NOMO-1 (cell line): Measurements from ENCODE around the gene EXOC2.
A peak's percentile ranks its signal among the peaks of the same experiment; 100 is the strongest.
"Not testable (repeated sequence)": the region's sequence is repeated elsewhere in the genome, so short reads cannot be mapped to it uniquely, and the experiment has no call there.

Source experiments
- DNase-seq, 2 experiments: peaks; one replicate each; lab custom pipeline; 2025; ENCODE audit not compliant: unreplicated experiment in 2 of 2; lab: John Stamatoyannopoulos, UW

Gene EXOC2

DNA sequence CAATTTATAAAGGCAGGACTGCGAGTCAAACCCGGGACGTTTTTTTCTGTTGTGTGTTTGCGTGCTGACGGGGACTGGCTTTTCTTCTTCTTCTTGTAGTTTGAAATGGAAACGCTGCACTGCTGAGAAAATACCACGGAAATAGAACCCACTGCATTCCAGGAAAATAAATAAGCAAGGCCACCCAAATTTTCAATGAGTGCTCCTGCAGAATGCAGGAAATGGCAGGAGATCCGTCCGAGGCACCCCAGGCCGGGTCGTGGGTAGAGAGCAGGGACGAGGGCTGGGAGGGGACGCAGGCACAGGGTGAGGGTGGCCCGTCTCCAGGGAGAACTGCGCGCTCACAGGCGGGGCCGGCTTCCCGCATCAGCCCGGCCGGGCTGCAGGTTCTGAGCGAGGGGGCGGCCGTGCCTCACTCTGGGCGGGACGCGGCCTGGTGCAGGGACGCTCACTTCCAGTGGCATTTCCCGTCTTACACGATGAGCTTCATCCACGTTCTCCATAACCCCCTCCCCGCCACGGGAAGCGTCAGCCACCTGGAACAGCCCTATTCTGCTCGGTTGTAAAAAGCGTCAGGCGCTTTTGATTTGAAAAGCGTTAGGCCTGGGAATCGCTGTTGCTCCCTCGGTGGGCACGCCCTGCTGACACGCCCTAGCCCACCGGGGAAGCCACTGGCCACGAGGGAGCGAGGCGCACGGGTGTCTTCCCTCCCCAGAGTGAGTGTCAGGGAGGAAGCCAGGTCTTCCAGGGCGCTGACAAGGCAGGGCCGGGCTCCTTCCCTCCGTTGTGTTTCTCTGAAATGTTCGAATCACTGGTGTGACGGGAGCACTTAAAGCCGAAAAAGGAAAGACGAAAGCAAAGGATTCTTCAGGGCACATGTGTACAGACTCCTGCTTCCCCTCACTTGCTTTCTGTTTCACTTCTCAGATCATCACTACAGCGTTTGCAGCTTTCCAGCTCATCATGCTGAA, 17.9 kb upstream of the EXOC2 start:
- peak; percentile 64 to 86 for DNase-seq

DNA sequence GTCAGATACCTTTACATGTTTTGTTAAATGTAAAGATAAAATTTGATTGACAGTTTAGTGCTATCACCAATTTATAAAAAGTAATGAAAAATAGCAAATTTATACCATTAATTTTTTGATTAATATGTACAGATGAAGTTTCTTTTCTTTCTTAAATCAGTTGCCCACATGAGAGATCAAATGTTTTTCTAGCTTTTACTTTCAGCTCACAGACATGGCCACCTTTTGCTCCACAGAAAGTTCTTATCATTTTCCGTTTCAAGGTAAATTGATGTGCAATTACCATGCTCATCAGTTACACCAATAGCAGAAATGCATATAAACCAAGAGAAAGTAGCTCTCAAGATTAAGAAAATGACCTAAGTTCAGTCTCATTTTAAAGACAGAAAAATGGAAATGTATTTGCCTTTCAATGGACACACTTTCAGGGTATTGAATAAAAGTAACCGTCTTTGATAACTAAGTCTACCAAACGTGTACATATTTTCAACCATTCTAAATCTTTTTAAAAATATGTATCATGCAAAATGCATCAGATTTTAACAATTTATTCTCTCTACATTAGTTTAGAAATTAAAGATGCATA, 16.6 kb upstream of the EXOC2 start:
- no peak for DNase-seq

DNA sequence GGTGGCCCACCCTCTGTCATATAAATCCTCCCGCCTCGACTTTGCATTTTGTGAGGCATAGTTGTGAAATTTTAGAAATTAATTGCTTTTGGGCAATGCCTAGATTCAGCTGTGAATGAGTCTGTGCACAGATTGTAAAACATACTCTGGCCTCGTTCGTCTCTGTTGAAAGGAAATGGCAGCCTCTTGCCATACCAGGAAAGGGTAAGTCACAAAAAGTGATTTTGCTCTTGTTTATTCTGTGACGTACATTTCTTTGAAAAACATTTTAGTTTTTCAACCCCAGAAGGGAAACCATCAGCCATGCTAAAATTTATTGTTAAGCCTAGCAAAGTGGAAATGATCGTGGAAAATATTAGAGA, 15.3 kb upstream of the EXOC2 start:
- no peak for DNase-seq

DNA sequence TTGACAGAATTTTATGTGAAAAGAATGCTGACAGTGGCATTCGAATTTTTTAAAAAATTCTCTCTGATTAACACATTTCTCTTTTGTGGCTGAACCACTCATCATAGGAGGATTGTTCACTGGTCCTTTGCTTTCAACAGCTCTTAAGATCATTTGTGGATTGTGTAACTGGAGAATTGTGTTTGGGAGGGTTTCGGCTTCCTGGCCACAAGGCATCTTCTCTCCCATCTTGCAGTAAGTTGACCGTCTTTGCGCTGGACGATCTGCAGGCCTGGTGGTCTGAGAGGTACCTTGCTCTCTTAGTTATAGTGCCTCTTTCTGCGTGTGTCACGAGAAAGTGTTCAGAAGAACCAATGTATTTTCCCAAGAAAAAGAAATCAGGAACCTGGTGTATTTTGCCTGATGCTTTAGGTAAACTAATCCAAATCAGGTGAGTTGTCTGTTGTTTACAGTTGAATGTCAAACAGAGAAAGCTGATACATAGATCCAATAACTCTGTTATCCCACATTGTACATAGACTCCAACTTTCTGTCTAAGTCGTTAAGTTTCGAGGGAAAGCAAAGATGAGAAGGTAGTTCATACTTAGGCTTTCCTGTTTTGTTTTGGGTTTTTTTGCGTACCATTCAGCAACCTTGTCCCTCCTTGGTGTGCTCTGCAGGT, 14.8 kb upstream of the EXOC2 start:
- DNase-seq, result no peak

DNA sequence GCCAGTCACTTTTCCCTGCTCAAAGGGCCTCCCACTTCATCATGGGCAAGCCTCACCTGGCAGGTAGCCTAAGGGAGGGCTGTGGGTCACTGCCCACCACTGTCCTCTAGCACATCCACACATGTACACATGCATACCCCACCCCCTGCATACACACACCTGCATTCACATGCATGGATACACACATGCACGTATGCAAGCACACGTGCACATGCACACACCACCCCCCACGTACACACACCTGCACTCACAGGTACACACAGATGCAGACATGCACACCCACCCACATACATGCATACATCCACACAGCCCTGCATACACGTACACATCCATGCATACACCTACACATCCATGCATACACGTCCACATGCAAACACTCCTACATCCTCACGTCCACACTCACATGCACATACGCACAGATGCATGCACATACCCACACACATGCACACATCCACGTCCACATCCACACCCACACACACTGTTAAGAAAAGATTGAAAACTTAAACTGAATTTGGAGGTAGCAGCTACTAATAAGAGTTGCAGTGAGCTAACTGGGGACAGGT, 14.0 kb upstream of the EXOC2 start:
- DNase-seq, result no peak

DNA sequence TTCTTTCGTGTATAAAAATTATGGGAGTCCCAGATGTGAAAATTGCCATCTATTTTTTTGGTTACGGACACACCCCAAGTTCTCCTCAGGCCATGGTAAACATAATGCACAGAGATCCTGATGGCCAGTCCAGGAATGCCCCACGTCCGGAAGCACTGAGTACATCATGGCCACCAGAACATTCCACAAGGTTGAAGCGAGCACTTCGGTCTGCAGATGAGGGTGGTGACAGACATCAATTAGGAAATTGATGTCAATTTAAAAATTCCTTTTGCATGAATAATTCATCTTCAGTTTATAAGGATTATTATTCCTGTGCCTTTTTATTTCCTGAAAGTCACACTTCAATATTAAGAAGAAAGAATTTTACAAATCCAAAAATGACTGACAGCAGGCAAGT, 13.2 kb upstream of the EXOC2 start:
- no peak for DNase-seq

DNA sequence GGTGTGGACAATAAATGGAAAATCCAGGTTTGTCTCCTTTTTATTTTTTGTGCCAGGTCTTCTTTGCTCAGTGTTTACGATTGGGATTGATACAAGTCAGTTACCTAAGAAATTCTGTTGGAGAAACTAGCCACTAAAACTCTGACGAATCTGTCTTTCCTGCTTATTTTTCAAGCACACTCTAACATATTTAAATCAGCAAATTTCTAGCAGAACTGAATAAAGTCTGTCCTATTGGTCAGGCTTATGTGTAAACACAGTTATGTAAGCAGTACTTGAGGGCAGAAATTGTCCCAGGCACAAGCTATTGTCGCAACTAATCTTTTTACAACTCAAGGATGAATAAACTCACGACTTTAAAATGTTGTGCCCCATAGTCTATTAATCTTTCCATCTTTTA, 12.1 kb upstream of the EXOC2 start:
- DNase-seq, result no peak

DNA sequence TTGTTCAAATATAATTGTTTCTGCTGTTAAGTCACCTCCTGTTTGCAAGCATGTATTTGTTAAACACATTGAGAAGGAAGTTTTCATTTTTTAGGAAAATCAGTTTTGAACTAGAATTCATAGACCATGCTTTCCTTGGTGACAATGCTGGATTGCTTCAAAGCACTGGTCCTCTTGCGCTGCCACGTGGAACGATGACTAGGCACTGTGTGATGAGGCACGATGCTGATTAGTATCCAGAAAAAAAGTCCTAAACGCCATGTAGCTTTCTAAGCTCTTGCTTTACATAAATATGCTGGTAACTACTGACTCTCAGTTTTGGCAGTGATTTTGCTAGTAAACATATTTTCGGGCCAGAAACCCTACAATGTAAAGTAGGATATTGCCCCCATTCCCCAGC, 11.1 kb upstream of the EXOC2 start:
- no peak for DNase-seq

DNA sequence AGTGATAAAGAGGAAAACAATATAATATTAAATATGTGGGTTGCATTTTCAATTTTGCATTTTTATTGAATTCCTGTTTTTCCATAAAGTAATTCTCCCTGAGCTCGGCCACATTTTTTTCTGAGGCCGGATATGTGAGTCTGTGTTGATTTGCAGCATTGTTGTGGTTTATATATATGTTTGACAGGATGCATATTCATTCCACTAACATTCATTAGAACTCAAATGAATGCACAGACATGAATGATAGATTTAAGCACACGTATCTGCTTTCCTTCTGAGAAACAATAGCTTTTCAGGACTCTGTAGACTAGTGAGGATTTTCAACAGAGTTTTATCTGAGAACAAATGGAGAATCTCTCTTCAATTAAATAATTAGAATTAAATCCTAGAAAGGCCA, 10.6 kb upstream of the EXOC2 start:
- DNase-seq, result no peak

DNA sequence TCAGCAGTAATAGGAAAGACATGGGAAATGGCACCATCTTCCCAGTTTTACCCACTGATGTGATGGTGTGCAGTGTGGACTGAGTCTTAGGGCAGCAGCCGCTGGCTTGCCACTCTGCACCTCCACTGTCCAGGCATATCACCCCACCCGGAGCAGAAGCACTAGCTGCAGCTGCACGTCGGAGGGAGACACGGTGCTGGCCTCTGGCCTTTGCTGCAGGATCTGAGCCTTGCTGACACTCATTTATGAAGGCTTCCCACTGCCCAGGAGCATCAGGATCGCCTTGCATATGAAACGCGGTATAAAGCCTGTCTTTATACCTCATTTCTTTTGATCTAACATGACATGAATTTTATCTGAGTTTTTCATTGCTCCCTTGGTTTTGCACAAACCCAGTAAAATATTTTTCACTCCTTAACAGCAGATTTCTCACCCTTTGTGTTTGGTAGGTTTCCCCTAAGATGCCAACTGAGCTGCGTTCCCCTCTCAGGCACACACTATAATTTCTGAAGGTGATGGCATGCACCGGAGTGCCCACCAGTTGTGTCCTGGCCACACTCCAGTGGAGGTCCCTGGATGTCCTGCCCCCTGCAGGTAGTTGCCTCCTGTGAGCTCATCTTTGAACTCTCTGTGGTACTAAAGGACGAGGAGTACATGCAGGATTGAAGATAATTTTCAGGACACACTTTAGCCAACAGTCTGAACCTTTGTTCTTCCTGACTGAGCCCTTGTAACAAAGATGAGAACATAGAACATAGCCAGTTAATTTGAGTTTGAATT, 9.0 kb upstream of the EXOC2 start:
- no peak for DNase-seq

DNA sequence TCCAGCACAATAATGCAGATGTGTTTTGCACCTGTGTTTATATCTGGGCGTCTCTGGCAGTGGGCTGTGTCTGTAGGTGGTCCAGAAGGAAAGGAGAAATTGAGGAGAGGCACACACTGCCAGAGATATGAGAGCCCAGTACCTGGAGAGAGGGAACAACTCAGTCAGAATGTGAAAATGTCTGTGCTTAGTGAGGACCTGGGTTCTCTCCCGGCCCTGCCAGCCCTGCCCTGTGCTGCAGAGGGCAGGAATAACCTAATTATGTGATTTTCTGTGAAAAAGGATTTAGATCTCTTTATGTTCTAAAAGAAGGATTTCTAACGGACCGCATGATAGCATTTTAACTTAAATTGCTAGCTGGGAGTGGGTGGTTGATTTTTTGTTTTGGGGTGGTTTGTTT, 8.3 kb upstream of the EXOC2 start:
- no peak for DNase-seq

DNA sequence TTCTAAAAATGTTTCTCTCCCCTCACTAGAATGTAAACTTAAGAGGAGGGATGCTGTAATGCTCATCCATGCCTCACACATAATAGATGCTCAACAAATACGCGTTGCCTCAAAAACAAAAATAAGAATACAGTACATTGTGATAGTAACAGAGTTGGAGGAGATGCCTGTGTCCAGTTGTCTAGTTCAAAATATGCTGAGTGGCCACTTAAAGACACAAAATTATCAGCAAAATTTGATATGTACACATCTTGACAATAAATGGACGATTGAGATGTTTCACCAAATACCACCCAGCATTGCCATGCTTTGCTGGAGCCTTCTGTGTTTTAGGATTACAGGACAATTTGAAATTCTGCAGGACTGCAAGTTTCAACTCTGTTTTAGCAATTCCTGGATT, 7.6 kb upstream of the EXOC2 start:
- DNase-seq, result no peak

DNA sequence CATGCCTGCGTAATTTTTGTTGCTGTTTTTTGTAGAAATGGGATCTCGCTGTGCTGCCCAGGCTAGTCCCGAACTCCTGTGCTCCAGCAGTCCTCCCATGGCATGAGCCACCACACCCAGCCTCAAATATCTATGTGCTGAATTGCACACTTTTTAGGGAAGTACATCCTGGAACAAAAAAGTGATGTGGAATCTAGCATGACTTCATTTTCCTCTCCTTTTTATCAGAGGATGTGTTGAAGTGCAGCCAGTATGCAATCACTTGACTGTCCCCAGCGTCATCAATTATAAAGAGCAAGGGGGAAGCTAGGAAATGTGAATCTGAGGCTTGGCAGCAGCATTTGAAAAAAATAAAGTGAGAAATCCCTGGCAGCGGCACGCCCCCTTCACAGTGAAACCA, 6.4 kb upstream of the EXOC2 start:
- DNase-seq, result no peak

DNA sequence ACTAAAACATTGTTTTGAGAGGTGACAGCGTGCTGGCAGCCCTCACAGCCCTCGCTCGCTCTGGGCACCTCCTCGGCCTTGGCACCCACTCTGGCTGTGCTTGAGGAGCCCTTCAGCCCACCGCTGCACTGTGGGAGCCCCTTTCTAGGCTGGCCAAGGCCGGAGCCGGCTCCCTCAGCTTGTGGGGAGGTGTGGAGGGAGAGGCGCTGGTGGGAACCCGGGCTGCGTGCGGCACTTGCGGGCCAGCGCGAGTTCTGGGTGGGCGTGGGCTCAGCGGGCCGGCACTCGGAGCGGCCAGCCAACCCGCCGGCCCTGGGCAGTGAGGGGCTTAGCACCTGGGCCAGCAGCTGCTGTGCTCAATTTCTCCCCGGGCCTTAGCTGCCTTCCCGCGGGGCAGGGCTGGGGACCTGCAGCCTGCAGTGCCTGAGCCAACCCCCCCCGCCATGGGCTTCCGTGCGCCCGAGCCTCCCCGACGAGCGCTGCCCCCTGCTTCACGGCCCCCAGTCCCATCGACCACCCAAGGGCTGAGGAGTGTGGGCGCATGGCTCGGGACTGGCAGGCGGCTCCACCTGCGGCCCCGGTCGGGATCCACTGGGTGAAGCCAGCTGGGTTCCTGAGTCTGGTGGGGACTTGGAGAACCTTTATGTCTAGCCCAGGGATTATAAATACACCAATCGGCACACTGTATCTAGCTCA, 1.6 kb upstream of the EXOC2 start:
- DNase-seq, result not testable (repeated sequence)

DNA sequence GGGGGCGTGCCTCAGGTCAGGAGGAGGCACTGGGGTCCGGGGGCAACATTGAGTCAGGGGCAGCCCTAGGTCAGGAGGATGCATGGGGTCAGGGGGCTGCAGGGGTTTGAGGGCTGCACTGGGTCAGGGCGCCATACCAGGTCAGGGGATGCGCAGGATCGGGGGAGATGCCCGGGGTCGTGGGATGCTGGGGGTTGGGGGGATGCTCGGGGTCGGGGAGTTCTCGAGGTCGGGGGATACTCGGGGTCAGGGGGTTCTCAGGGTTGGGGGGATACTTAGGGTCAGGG, 727 bp upstream of the EXOC2 start:
- DNase-seq, result no peak

DNA sequence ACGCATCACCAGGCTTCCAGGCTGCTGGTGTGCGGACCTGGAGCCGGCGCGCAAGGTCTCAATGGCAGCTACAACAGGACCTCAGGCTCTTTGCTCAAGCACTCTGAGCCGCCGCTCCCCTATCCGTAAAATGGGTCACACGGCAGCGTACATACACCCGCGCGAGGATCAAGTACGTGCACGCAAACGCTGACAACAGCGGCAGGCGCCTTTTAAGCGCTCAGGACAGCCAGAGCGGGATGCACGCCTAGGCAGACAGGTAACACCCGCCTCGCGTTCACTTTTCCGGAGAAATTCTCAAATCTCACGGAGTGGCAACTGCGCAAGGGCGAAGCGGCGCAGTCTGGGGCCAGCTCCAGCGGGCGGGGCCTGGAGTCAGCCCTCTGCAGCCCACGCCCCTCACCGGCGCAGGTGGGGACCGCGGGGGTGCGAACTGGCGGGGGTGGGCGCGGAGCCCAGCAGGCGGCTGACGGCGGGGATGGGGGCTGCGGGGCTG, 535 bp downstream of the EXOC2 start:
- DNase-seq, result peak; percentile 27 to 48

DNA sequence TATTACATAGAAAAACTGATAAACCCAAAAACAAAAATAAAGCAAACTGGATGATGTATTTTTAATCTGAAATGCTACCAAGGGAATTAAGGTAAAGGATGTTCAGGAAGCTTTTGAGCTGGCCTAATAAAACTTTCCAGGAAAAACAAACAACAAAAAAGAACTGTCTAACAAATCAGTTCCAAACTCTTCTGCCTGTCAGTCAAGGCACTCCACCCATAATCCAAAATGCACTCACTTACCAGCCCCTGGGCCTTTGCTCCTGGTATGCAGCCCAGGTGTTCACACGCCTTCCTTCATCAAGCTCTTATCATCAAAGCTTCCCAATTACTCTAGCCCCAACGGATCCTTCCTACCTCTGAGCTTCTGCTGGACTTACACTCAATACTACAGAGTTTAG, 3.7 kb downstream of the EXOC2 start:
- DNase-seq, result no peak

DNA sequence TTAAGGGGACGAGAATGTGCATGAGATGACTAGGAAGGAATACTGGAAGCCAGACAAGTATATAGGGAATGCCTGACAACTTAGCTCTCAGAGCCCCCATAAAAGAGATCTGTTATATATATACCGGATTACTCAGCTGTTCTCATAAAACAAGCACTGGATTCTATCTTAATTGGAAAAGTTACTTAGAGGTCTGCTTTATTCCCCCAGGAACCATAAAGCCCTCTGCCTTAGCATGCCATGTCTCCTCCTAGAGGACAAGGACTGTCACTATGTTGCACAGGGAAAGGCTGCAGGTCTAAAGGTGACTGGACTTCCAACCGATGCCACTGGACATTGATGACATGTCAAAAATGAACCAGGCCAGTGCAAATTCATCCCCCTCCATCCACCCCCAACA, 6.4 kb downstream of the EXOC2 start:
- DNase-seq, result no peak

DNA sequence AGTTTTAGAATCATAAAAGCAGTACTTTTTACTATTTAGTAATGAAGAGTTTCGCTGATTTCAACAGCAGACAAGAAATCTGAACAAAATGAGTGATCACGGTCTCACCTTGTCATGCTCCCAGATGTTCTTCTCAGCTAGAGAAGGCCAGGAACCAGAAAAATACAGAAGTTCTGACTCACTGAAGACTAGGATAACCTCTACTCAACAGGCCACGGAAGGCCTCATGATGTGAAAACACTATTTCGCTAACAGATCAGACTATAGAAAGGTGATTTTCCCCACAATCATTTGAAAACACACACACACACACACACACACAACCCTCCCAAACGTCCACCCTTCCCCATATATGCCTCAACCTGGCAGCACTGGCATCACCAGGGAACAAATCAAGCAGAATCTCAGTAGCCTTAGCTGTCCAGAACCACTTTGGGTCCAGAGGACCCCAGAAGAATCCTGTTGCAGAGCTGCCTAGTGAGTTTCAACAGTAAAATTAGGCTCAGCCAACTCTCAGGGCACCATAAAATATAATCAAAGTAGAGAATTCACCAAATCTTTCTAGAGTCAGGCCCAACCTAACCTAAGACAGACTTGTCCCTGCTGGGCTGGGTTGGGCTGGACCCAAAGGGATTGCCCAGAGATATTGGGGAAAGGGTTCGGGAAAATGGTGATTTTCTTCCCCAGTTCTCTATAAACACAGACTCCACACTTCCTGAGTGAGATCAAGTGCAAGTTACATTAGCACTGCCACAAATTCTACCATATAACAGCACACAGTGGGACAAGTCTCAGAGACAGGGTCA, 7.9 kb downstream of the EXOC2 start:
- DNase-seq, result no peak
